ENCODE data around the gene FBXO44.

- TF ChIP-seq, protein P1, sequence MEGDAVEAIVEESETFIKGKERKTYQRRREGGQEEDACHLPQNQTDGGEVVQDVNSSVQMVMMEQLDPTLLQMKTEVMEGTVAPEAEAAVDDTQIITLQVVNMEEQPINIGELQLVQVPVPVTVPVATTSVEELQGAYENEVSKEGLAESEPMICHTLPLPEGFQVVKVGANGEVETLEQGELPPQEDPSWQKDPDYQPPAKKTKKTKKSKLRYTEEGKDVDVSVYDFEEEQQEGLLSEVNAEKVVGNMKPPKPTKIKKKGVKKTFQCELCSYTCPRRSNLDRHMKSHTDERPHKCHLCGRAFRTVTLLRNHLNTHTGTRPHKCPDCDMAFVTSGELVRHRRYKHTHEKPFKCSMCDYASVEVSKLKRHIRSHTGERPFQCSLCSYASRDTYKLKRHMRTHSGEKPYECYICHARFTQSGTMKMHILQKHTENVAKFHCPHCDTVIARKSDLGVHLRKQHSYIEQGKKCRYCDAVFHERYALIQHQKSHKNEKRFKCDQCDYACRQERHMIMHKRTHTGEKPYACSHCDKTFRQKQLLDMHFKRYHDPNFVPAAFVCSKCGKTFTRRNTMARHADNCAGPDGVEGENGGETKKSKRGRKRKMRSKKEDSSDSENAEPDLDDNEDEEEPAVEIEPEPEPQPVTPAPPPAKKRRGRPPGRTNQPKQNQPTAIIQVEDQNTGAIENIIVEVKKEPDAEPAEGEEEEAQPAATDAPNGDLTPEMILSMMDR (IDR thresholded peaks at IDR 0.05 in 2 of 3, conservative IDR thresholded peaks at IDR 0.05 in 1 of 3; ENCODE audit: borderline replicate concordance in 1 of 3, insufficient read depth in 1 of 3, low read depth in 2 of 3, low read length in 2 of 3): no peak
- TF ChIP-seq EGR1 (IDR thresholded peaks at IDR 0.05; ENCODE audit: low read depth) (no peak), REST (IDR thresholded peaks at IDR 0.05; ENCODE audit: low read depth) (no peak), CBX3 (IDR thresholded peaks at IDR 0.05; ENCODE audit: low read depth) (no peak)
Observed at GRCh38 chr1:11691302-11691914, 36.7 kb downstream of the FBXO44 start, which contains the start of gene DRAXIN.
